ENCODE measurements around the gene AK3.
A peak's percentile ranks its signal among the peaks of the same experiment; 100 is the strongest.

The AK3 gene

GRCh38 chr9:4739587-4740387 is 1.2 kb downstream of the AK3 start:
- peak overlapping the region; percentile 78 for H3K4me3 ChIP-seq (ENCODE audit: low read length)
- TF ChIP-seq, protein P1, sequence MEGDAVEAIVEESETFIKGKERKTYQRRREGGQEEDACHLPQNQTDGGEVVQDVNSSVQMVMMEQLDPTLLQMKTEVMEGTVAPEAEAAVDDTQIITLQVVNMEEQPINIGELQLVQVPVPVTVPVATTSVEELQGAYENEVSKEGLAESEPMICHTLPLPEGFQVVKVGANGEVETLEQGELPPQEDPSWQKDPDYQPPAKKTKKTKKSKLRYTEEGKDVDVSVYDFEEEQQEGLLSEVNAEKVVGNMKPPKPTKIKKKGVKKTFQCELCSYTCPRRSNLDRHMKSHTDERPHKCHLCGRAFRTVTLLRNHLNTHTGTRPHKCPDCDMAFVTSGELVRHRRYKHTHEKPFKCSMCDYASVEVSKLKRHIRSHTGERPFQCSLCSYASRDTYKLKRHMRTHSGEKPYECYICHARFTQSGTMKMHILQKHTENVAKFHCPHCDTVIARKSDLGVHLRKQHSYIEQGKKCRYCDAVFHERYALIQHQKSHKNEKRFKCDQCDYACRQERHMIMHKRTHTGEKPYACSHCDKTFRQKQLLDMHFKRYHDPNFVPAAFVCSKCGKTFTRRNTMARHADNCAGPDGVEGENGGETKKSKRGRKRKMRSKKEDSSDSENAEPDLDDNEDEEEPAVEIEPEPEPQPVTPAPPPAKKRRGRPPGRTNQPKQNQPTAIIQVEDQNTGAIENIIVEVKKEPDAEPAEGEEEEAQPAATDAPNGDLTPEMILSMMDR (IDR thresholded peaks at IDR 0.05; ENCODE audit: insufficient read depth, low read depth, low read length, missing control alignments): no peak
- peak; percentile 34 for DNase-seq (ENCODE audit: low read depth)

DNA sequence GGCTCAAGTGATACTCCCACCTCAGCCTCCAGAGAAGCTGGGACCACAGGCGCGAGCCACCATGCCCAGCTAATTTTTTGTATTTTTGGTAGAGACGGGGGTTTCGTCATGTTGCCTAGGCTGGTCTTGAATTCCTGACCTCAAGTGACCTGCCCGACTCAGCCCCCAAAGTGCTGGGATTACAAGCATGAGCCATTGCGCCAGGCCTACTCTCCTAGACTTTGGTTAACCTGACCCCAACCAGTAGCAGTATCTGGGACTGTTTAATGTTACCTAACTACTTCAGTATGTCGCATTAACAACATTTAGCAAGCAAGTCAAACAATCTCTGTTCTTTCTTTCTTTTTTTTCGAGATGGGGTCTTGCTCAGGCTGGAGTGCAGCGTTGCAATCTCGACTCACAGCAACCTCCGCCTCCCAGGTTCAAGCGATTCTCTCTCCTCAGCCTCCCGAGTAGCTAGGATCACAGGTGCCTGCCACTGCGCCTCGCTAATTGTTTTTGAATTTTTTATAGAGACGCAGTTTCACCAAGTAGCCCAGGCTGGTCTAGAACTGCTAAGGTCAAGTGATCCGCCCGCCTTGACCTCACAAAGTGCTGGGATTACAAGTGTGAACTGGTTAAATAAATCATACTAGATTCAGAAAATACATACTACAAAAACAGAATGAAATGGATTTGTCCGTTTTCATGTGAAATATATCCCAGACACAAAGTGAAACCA is 2.0 kb downstream of the AK3 start:
- peak overlapping the region; percentile 78 for H3K4me3 ChIP-seq (ENCODE audit: low read length)
- TF ChIP-seq, protein P1 (IDR thresholded peaks at IDR 0.05; ENCODE audit: insufficient read depth, low read depth, low read length, missing control alignments): no peak
- DNase-seq (ENCODE audit: low read depth): no peak

GRCh38 chr9:4734150-4734549 is 6.9 kb downstream of the AK3 start:
- H3K4me3 ChIP-seq (ENCODE audit: low read length): no peak overlapping the region
- TF ChIP-seq, protein P1 (IDR thresholded peaks at IDR 0.05; ENCODE audit: insufficient read depth, low read depth, low read length, missing control alignments): no peak
- DNase-seq (ENCODE audit: low read depth): no peak

DNA sequence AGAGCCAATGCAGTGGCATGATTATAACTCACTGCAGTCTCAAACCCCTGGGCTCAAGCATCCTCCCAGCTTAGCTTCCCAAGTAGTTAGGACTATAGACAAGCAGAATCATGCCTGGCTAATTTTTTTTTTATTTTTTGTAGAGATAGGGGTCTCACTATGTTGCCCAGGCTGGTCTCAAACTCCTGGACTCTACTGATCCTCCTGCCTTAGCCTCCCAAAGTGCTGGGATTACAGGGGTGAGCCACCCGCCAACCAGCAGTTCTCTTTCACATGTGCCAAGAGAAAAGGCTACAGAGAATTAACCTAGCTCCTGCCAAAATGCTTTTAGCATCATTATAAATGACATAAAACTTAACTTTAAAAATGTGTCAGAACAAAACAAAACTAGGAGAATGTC is 8.1 kb downstream of the AK3 start:
- DNase-seq (ENCODE audit: low read depth): no peak
- no peak overlapping the region for H3K4me3 ChIP-seq (ENCODE audit: low read length)
- TF ChIP-seq, protein P1 (IDR thresholded peaks at IDR 0.05; ENCODE audit: insufficient read depth, low read depth, low read length, missing control alignments): no peak

- H3K4me3 ChIP-seq (ENCODE audit: low read length): no peak overlapping the region
- TF ChIP-seq, protein P1 (IDR thresholded peaks at IDR 0.05; ENCODE audit: insufficient read depth, low read depth, low read length, missing control alignments): no peak
- no peak for DNase-seq (ENCODE audit: low read depth)
Observed at GRCh38 chr9:4727593-4727992, 13.4 kb downstream of the AK3 start.

GRCh38 chr9:4725706-4726442 is 15.1 kb downstream of the AK3 start:
- TF ChIP-seq, protein P1 (IDR thresholded peaks at IDR 0.05; ENCODE audit: insufficient read depth, low read depth, low read length, missing control alignments): no peak
- DNase-seq (ENCODE audit: low read depth): no peak

More at GRCh38 chr9:4725706-4726442, 15.1 kb downstream of the AK3 start:
- H3K4me3 ChIP-seq (ENCODE audit: low read length): no peak overlapping the region
